Stimulated activated CD8-positive, alpha-beta memory T cell treated with anti-CD3 and anti-CD28 coated beads, Interleukin-4, amount 100 ng/mL, for 1 hour (primary cell): ENCODE measurements around the gene NCOR1.

ENCODE experiments used
- DNase-seq, 2 donors: peaks; one replicate each; pipeline ENCODE4 v3.0.0-alpha.2; 2020; ENCODE audit warnings: low read depth in 2 of 2, low spot score in 1 of 2

Gene NCOR1

DNA sequence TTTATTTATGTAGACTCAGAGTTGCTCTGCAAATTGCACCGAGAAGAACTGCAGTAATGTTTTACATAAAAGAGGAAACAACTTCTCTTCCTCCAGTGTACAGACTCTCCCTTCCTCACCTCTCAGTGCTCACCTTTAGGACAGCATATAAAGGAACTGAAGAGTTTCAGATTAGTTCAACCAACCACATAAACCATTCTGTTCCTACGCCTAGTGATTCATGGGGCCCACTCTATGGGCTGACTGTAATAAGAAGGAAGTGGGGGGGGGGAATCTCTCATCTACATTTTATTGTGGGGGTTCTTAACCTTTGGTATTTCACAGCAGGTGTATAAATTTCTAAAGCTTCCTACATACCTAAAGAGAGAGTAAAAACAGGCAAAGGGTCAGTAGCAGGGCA lies 234.1 kb downstream of the NCOR1 start:
- no peak for DNase-seq
